Activated CD4-positive, alpha-beta T cell treated with anti-CD3 and anti-CD28 coated beads for 4 hours (primary cell): ENCODE results near the gene SEMA3A.

Experiments
- DNase-seq, 2 donors: peaks; one replicate each; pipeline ENCODE4 v3.0.0-alpha.2; 2020

Gene SEMA3A

GRCh38 chr7:84195295-84196060 lies 889 bp upstream of the SEMA3A start:
- DNase-seq, result no peak

DNA sequence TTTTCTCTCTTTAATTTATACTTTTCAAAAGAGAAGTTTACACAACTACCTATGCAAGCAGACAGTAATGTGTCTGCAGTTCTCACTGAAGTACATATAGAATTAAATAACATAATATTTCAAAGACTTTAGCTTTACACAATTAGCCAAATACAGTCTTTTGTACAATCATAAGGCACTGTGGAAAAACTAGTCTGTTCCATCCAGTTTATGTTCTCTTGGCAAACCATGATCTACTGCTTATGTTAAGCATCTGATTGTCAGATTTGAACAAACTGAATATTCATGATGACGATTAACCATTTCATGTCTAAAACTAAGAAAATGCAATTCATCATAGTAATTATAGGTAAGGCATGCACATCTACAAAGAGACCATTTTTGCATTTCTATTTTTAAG lies 842 bp downstream of the SEMA3A start:
- no peak for DNase-seq

DNA sequence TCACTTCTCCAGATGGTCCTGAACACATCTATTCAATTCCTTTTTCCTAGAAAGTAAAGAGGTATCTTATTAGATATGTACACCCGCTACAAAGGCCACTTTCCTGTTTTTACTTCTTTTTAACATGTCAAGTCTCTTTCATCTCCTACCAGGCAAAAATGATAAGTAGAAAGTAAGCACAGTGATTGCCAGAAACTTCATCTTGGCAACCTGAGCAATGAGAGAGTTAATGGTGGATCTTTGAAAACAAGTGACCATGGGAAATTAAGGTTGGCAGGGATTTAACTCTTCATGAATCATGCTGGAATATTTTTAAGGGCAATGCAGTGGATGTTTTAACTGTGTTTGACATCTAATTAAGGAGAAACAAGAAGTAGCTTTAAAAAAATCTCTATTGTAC lies 2.7 kb downstream of the SEMA3A start:
- no peak for DNase-seq

GRCh38 chr7:84191261-84191660 lies 3.3 kb downstream of the SEMA3A start:
- no peak for DNase-seq

GRCh38 chr7:84190016-84190705 lies 4.4 kb downstream of the SEMA3A start:
- no peak for DNase-seq

GRCh38 chr7:84188786-84189405 lies 5.7 kb downstream of the SEMA3A start:
- no peak for DNase-seq

DNA sequence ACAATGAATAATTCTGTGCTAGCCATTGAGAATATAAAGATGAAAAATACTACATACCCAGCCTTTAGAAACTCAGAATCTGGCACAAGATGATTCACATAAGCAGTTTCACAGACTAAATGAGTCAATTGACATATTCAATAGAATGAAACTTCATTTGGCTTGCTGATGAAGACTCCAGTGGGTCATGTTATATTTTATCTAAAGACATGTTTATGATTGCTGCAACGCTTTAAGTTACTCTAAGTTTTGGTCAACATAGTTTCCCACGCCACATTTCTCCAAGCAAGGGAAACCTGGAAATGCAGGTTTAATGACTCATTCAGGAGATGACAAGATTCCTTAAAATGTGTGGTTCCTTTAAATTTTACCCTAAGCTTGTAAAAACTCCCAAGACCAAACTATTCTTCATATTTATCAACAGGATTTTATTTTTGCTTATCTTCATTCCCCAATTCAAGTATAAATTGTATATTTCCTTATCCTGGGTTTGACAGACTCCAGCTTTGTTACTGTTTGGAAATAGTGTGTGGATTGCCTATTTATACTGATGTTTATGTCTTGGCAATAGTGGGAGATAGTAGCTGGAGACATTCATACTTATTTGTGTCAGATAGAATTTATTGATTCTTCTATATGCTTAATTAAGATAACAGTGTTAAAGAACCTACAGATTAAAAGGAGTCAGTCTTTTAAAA lies 6.6 kb downstream of the SEMA3A start:
- no peak for DNase-seq

GRCh38 chr7:84187087-84187805 lies 7.3 kb downstream of the SEMA3A start:
- DNase-seq, result no peak

DNA sequence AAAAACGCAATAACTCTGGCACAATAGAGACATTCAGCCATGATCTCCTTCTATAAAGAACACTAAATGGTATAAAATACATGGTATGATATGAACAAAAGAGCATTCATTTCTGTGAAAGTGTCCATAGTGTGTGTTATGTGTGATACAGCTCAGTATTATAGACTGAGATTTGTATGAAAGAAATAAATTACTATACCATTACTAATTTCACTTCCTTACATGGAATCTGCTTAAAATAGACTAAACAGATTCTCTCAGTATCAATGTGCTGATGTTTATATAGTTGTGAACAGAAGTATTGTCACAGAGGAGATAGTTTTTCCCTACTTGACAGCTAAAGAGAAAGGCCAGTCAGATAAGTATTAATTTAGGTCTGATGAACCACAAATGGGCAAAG lies 10.8 kb downstream of the SEMA3A start:
- no peak for DNase-seq

GRCh38 chr7:84182301-84182700 lies 12.3 kb downstream of the SEMA3A start:
- DNase-seq, result no peak

DNA sequence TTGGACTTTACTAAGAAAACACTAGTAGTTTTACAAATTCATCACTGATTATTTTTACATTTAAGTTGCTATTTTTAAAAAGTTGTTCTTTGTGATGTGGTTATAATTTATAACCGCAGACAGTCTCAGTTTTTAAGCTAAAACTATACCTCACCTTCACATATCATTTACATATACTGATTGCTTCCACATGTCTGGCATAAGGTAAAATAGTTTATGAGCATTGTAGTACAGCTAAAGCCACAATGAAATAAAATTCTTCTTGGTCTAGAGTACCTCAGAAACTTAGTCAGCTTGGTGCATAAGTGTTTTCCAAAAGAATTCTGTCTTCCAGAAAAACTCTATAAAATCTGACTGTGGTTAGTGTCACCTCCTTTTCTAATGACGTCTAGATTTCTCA lies 13.0 kb downstream of the SEMA3A start:
- no peak for DNase-seq

GRCh38 chr7:84177758-84178412 lies 16.7 kb downstream of the SEMA3A start:
- no peak for DNase-seq

DNA sequence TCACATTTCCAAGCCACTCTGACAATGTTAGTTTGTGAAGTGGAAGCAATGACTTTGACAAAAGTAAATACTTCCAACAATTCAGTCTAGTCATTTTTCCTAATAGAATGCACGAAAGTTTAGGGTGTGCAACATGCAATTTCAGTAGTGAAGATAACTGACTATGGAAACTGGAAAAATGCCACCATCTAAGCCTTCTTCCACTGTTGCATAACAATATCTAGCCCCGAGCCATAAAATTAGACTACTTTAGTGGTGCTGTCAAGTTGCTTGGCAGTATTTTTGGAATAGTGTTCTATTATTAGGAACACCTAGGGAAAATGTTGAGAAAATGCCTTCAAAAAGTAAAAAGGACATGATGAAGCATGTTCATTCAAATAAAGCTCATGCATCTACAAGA lies 17.9 kb downstream of the SEMA3A start:
- no peak for DNase-seq

DNA sequence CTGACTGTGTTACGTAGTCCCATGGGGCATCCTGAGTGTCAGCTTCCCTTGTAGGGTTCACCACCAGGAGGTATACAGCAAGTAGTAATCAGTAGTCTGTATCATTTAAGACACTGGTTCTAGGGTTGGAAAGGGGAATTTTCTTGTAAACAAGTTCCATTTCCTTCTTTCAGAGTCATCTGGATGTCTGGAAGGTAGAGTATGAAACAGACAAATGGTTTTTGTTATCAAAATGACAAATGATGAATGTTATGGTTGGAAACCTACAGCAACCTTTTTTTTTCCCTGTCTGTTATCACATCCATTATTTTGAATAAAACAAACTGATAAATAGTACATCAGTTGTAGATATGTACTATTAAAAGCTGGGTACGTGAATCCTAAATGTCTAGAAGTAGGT lies 19.1 kb downstream of the SEMA3A start:
- no peak for DNase-seq

- no peak for DNase-seq
Measured at GRCh38 chr7:84170646-84171045, 23.9 kb downstream of the SEMA3A start.

DNA sequence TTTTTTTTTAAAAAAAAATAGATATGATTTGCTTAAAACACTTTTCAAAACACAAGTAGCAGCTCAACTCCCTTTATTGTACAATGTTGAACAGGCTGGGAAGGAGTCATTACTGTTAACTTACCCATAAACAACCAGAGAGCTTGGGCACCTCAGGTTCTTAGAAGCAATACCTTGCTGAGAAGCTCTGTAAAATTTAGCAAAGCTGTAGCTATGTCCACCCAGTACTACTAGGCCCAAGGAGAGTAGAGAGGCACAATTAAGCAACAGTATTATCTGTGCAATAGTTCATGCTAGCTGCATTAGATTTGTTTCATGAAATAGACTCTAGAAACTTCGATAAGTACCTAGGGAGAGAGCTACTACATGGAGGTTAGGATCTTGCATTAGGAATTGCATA lies 32.0 kb downstream of the SEMA3A start:
- DNase-seq, result no peak

DNA sequence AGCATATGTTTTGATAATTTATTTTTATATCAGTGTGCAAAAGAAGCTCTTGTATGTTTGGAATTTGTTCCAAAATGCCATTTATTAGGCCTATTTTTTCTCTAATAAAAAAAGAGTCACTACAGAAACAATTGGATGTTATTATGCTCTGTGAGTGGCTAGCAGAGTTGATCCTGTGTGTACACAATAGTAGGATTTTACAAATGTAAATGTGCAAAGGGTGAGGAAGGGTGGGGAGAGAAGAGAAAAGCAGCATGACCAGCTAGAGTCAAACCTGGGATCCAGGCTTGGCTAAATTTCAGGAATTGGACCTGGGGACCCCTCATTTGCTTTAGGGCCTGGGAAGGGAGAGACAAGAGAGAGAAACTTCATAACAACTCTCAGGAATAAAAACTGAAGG lies 32.5 kb downstream of the SEMA3A start:
- no peak for DNase-seq

GRCh38 chr7:84161398-84161797 lies 33.2 kb downstream of the SEMA3A start:
- DNase-seq, result no peak

- no peak for DNase-seq
Measured at GRCh38 chr7:84159435-84159834, 35.2 kb downstream of the SEMA3A start.

GRCh38 chr7:84157171-84157570 lies 37.4 kb downstream of the SEMA3A start:
- DNase-seq, result no peak

DNA sequence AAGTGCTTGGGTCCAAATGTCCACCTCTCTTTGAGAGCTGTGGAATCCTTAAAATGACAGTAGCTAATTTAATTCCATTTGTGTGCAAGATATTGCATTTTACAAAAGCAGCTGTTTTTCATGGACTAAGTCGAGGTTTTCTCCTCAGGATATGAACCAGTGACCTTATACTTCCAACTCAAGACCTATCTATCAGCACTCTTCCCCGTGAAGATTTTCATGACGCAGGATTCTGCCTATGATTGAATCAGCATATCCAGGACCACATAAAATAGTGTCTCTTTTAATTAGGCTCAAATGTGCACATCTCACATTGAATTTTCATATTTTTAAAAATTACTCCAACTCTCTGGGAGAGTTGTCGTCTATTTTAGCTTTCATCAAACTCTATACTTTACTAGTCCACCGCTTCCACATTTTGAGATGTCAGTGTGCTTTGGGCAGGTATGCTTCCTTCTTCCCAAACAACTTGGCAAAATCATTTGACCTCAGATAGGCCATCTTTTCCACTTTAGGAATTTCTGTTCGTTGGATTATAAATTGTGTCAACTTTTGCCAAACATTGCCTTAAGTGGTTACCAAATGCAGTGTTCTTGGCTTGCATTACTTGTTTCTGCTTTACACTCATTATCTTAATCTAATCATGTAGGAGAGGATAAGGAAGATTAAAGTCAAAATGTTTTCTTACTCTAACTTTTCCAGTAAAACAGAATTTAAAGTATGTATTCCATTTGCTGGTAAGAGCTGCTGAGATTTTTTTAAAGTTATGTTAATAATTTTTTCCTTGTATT lies 39.4 kb downstream of the SEMA3A start:
- no peak for DNase-seq

GRCh38 chr7:84152995-84153394 lies 41.6 kb downstream of the SEMA3A start:
- no peak for DNase-seq
